Measurements from ENCODE around the gene QSOX1. TPM values are rescaled to one million over a fixed set of nuclear protein-coding genes. Genes with fewer than 3 reads are reported as not detected.

Gene QSOX1
- total and polyA plus RNA-seq, 9 of the 15 experiments (the other 6 are each of a cell fraction or from before 2014, with no cell fraction given) = 4.0 to 53.1 (median 15.0) TPM

- no peak for TF ChIP-seq HCFC1 (IDR thresholded peaks at IDR 0.05; ENCODE audit: low read depth, low read length)
- TF ChIP-seq NUFIP1 (IDR thresholded peaks at IDR 0.05; ENCODE audit: partially characterized antibody) = no peak
Observed at GRCh38 chr1:180185281-180185680, 30.6 kb downstream of the QSOX1 start (continued).

GRCh38 chr1:180185971-180186645, 31.4 kb downstream of the QSOX1 start:
- 54% methylated on average over 9 of the region's 9 CpGs for WGBS (ENCODE audit: insufficient coverage, low coverage, missing lambda C conversion rate)
- no TSS peak for BruUV-seq (replicated peaks)
- FAIRE-seq = no peak
- TF ChIP-seq ZC3H4 (CRISPR knock-in tag; IDR thresholded peaks at IDR 0.05; ENCODE audit: borderline replicate concordance) (no peak), PHF8 (IDR thresholded peaks at IDR 0.05; ENCODE audit: borderline replicate concordance, low read length) (no peak), RFX1 (IDR thresholded peaks at IDR 0.05) (no peak), CLOCK (CRISPR knock-in tag; IDR thresholded peaks at IDR 0.05; ENCODE audit: borderline replicate concordance) (no peak), HBP1 (CRISPR knock-in tag; IDR thresholded peaks at IDR 0.05) (no peak), ZKSCAN3 (CRISPR knock-in tag; IDR thresholded peaks at IDR 0.05) (no peak), KDM1A (IDR thresholded peaks at IDR 0.05) (no peak), ZNF197 (CRISPR knock-in tag; IDR thresholded peaks at IDR 0.05; ENCODE audit: low read depth) (no peak), MCM2 (IDR thresholded peaks at IDR 0.05; ENCODE audit: low read depth) (no peak), PCBP2 (IDR thresholded peaks at IDR 0.05; ENCODE audit: low read depth, low read length, poor library complexity, severe bottlenecking) (no peak), DIDO1 (tag; IDR thresholded peaks at IDR 0.05; ENCODE audit: low read depth) (no peak), TEAD4 (IDR thresholded peaks at IDR 0.05; ENCODE audit: low read length) (no peak), TEAD4 (CRISPR knock-in tag; IDR thresholded peaks at IDR 0.05; ENCODE audit: borderline replicate concordance) (no peak), ZNF551 (CRISPR knock-in tag; IDR thresholded peaks at IDR 0.05) (no peak), LEF1 (IDR thresholded peaks at IDR 0.05) (no peak)

More at GRCh38 chr1:180185971-180186645, 31.4 kb downstream of the QSOX1 start:
- Histone ChIP-seq H3K9me3 (replicated peaks; ENCODE audit: control insufficient read depth, insufficient read depth, low read depth, low read length) (no peaks in the 10 kb centered on the region), H2AFZ (ENCODE audit: low read depth, low read length) (no peak overlapping the region), H3K79me2 (ENCODE audit: control insufficient read depth, insufficient read depth, low read length) (no peaks in the 10 kb centered on the region), H3K4me2 (ENCODE audit: insufficient read depth, low read length) (no peak overlapping the region), H4K20me1 (replicated peaks; ENCODE audit: control insufficient read depth, insufficient read depth, low read length) (no peaks in the 10 kb centered on the region; the same call in none of the 2 replicates), H3K9me1 (ENCODE audit: control insufficient read depth, insufficient read depth, low read length) (no peaks in the 10 kb centered on the region), H3K4me1 (replicated peaks in 1 of 2; ENCODE audit: control insufficient read depth in 2 of 2, insufficient read depth in 2 of 2, low read length in 2 of 2) (peaks cover 0 to 14% of the 10 kb centered on the region in 2 experiments; a peak in 3 of 5 replicates), H3K27me3 (ENCODE audit: control insufficient read depth in 2 of 2, insufficient read depth in 2 of 2, low read length in 2 of 2) (no peaks in the 10 kb centered on the region), H3K36me3 (ENCODE audit: control insufficient read depth, insufficient read depth, low read length) (peaks cover 3% of the 10 kb centered on the region; the same call in 2 of the 3 replicates), H3K27ac (ENCODE audit: extremely low read depth, low read depth, low read length) (no peak overlapping the region), H3K9ac (ENCODE audit: insufficient read depth in 1 of 2, low read depth in 2 of 2, low read length in 2 of 2) (no peak overlapping the region), H3K4me3 (no peak overlapping the region)
- ATAC-seq = no peak
- ChIA-PET CTCF (ENCODE audit: low intra/inter-chr PET ratio) (interaction anchor here (3.9 kb wide), 1 partner anchor 229 kb away, joined by 18 read pairs; no protein-coding TSS in a partner anchor), POLR2A (interaction anchor here (0.6 to 2.0 kb wide), 5 partner anchors 17 to 707 kb away, joined by 3 to 12 read pairs (median 3); no protein-coding TSS in a partner anchor)
- in situ Hi-C loops (cut with MboI) = loop anchor here (5.0 to 10.0 kb wide), 3 partner anchors 61 to 299 kb away; no protein-coding TSS in a partner anchor
- intact Hi-C loops (cut with micrococcal nuclease) = loop anchor here (5.0 kb wide), 1 partner anchor 166 kb away; no protein-coding TSS in a partner anchor
- no peak for DNase-seq (ENCODE audit: extremely low read depth in 1 of 4, low spot score in 3 of 4)

All from K562 (cell line).